Ovary (tissue), 9 donors: ENCODE data around the gene SYT8. TPM values are rescaled to one million over a fixed set of nuclear protein-coding genes. Genes with fewer than 3 reads are reported as not detected.

Source experiments
- DNase-seq, 5 donors: peaks; one replicate each; pipeline ENCODE4 v3.0.0-alpha.2; 2019 to 2020
- H3K27ac ChIP-seq, 2 donors: fragments of 200-600 bp; one replicate each; pipeline versions ENCODE4 v1.5.1 to v1.8.0; 2019 to 2022
- H3K27me3 ChIP-seq: fragments of 200-600 bp; one replicate; pipeline ENCODE4 v1.8.0; 2022
- H3K36me3 ChIP-seq: fragments of 200-600 bp; sonication (generic); one replicate; pipeline ENCODE4 v1.5.1; 2019
- H3K4me1 ChIP-seq: one replicate; pipeline ENCODE4 v1.8.1; 2013; ENCODE audit warnings: mild to moderate bottlenecking, moderate library complexity; ENCODE audit not compliant: insufficient read depth
- H3K4me3 ChIP-seq: fragments of 200-600 bp; sonication (generic); one replicate; pipeline ENCODE4 v1.5.1; 2017
- H3K9me3 ChIP-seq, 2 donors: fragments of 200-600 bp in 1 of 2; sonication (generic) in 1 of 2; one replicate each; pipeline versions ENCODE4 v1.5.1 to v1.8.1; 2013 to 2019; ENCODE audit warnings: mild to moderate bottlenecking in 1 of 2, moderate library complexity in 1 of 2
- EP300 ChIP-seq: sonication (generic); formaldehyde crosslinking; IDR thresholded peaks from one replicate; pipeline ENCODE4 v1.6.1; 2017; ENCODE audit warnings: antibody characterized with exemption
- POLR2A ChIP-seq: fragments of 450-650 bp; IDR thresholded peaks from one replicate; pipeline ENCODE4 v1.6.1; 2017; ENCODE audit warnings: antibody characterized with exemption, mild to moderate bottlenecking, moderate library complexity
- WGBS, 3 donors: extraction: QIAGEN DNeasy Blood & Tissue Kit in 1 of 3; methylation state at CpG; one replicate each; pipeline versions ENCODE4 v1.1.5 to v1.1.7; 2013 to 2017; 5-methylcytosine and 5-hydroxymethylcytosine counted together
- intact Hi-C, 4 donors: fragments of 100-400 bp; cut with DNase I; formaldehyde crosslinking; loops; one replicate each; pipeline versions ENCODE4 v1.11.0 to v1.15.1; 2022 to 2023
- polyA plus RNA-seq, 2 donors: library from polyadenylated mRNA; stranded (reverse); fragments of 200-250 nt in 1 of 2; fragments of 350-450 nt in 1 of 2; fragmentation: Illumina TruSeq in 1 of 2; extraction: RNeasy Lipid Tissue Mini Kit (QIAGEN cat#74804) in 1 of 2; gene quantifications; one replicate each; pipeline ENCODE4 v1.2.3, GENCODE V29; 2013 to 2014
- total RNA-seq, 7 donors: library from RNA; depleted of rRNA in 2 of 7; stranded (reverse); fragments of >200 nt in 2 of 7; fragmentation: NEBNext Ultra II Directional in 3 of 7; extraction: Animal tissue kit (Norgen Biotek cat#: 25700) in 3 of 7; gene quantifications; one replicate each; pipeline versions ENCODE4 v1.1.0 to v1.2.4, GENCODE V29; 2016 to 2023
- TF ChIP-seq, protein P1 (sequence below), 3 donors: fragments of 450-650 bp in 2 of 3; fragments of 200-600 bp in 1 of 3; IDR thresholded peaks; one replicate each; pipeline versions ENCODE4 v1.5.1 to v1.8.0; 2016 to 2022; ENCODE audit warnings: antibody characterized with exemption in 3 of 3, mild to moderate bottlenecking in 1 of 3
- donor health status: DM: no; HTN: no; CAD: no; lungs with moderate emphysema.
- donor health status: DM: no; HTN: no; CAD: no.
- donor health status: Bipolar disorder and iron deficiency.
- donor health status: DM: yes; HTN: yes; CAD: no.
- donor health status: DM: no; HTN: no; CAD: no.
- donor health status: DM: yes; HTN: yes; CAD: no.

SYT8 gene
- total and polyA plus RNA-seq, 9 donors: 0.24 to 2.4 TPM; not detected in 7

DNA sequence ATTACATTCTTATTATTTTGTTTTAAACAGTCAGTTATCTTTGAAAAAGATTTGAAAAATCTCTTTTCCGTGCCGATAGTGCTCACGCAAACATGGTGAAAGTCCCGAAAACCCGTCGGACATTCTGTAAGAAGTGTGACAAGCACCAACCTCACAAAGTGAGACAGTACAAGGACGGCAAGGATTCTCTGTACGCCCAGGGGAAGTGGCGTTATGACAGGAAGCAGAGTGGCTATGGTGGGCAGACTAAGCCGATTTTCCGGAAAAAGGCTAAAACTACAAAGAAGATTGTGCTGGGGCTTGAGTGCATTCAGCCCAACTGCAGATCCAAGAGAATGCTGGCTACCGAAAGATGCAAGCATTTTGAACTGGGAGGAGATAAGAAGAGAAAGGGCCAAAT, 42.3 kb upstream of the SYT8 start:
- Histone ChIP-seq H3K27ac (no peak overlapping the region), H3K4me3 (no peak overlapping the region), H3K4me1 (no peaks in the 10 kb centered on the region), H3K9me3 (no peaks in the 10 kb centered on the region), H3K36me3 (no peaks in the 10 kb centered on the region), H3K27me3 (no peaks in the 10 kb centered on the region)
- DNase-seq: no peak
- intact Hi-C loops: no loop called here
- 84 to 85% (median 85%) methylated on average over 12 of the region's 12 CpGs for WGBS, 3 donors
- TF ChIP-seq, protein P1, sequence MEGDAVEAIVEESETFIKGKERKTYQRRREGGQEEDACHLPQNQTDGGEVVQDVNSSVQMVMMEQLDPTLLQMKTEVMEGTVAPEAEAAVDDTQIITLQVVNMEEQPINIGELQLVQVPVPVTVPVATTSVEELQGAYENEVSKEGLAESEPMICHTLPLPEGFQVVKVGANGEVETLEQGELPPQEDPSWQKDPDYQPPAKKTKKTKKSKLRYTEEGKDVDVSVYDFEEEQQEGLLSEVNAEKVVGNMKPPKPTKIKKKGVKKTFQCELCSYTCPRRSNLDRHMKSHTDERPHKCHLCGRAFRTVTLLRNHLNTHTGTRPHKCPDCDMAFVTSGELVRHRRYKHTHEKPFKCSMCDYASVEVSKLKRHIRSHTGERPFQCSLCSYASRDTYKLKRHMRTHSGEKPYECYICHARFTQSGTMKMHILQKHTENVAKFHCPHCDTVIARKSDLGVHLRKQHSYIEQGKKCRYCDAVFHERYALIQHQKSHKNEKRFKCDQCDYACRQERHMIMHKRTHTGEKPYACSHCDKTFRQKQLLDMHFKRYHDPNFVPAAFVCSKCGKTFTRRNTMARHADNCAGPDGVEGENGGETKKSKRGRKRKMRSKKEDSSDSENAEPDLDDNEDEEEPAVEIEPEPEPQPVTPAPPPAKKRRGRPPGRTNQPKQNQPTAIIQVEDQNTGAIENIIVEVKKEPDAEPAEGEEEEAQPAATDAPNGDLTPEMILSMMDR (IDR thresholded peaks at IDR 0.05): no peak
- TF ChIP-seq EP300: no peak
- TF ChIP-seq POLR2A: no peak

GRCh38 chr11:1793081-1793480, 41.7 kb upstream of the SYT8 start:
- Histone ChIP-seq H3K9me3 (no peaks in the 10 kb centered on the region), H3K36me3 (no peaks in the 10 kb centered on the region), H3K4me3 (no peak overlapping the region), H3K27me3 (no peaks in the 10 kb centered on the region), H3K27ac (no peak overlapping the region), H3K4me1 (no peaks in the 10 kb centered on the region)
- WGBS, 3 donors: 54 to 66% (median 55%) methylated on average over 3 of the region's 3 CpGs
- TF ChIP-seq, protein P1 (IDR thresholded peaks at IDR 0.05): no peak
- TF ChIP-seq EP300 (no peak), POLR2A (no peak)
- DNase-seq: no peak
- intact Hi-C loops: no loop called here

DNA sequence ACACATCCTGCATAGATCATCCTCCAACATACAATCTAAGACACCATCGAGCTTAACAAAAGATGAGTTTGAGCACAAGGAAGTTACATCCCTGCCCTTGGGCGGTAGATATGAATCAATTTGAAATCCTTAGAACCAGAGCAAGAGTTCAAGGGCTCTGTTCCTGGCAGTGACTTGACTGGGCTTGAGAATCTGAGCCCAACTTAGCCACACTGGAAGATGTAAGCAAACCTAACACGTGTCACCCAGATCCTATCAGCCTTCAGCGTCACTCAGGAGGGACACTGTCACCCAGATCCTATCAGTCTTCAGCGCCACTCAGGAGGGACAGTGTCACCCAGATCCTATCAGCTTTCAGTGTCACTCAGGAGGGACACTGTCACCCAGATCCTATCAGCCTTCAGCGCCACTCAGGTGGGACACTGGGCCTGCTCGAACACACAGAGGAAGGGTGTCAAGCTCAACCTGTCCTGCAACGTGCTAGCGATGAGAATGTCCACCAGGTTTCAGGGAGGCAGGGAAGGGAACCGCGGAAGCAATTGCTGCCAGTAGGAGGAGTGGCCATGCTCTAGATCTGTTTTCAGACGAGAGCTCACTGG, 38.3 kb upstream of the SYT8 start:
- intact Hi-C loops: no loop called here
- no peak overlapping the region for H3K27ac ChIP-seq
- 63 to 72% (median 66%) methylated on average over 12 of the region's 12 CpGs for WGBS, 3 donors
- H3K27me3 ChIP-seq: no peaks in the 10 kb centered on the region
- DNase-seq: no peak
- H3K4me3 ChIP-seq: no peak overlapping the region
- TF ChIP-seq EP300: no peak
- TF ChIP-seq, protein P1 (IDR thresholded peaks at IDR 0.05): no peak
- no peak for TF ChIP-seq POLR2A
- no peaks in the 10 kb centered on the region for H3K36me3 ChIP-seq
- H3K9me3 ChIP-seq: no peaks in the 10 kb centered on the region
- H3K4me1 ChIP-seq: no peaks in the 10 kb centered on the region

GRCh38 chr11:1797391-1798125, 37.2 kb upstream of the SYT8 start:
- TF ChIP-seq EP300 (no peak), POLR2A (no peak)
- TF ChIP-seq, protein P1 (IDR thresholded peaks at IDR 0.05): no peak
- no peaks in the 10 kb centered on the region for H3K4me1 ChIP-seq
- no peak overlapping the region for H3K4me3 ChIP-seq
- H3K27me3 ChIP-seq: no peaks in the 10 kb centered on the region
- intact Hi-C loops: no loop called here
- no peak overlapping the region for H3K27ac ChIP-seq
- H3K9me3 ChIP-seq: no peaks in the 10 kb centered on the region
- no peaks in the 10 kb centered on the region for H3K36me3 ChIP-seq
- WGBS, 3 donors: 84 to 90% (median 84%) methylated on average over 14 of the region's 14 CpGs
- DNase-seq: no peak
